Retinal pigment epithelial cell (primary cell): ENCODE measurements around the gene CLIC4.
"Not testable (repeated sequence)": the region's sequence is repeated elsewhere in the genome, so short reads cannot be mapped to it uniquely, and the experiment has no call there.

ENCODE experiments used
- DNase-seq: peaks from one replicate; pipeline ENCODE4 v3.0.0-alpha.2; 2010; ENCODE audit warnings: low read depth
- H3K4me3 ChIP-seq: 2 replicates; pipeline ENCODE4 v1.5.1; 2011; ENCODE audit warnings: mild to moderate bottlenecking, low read length, control low read depth, moderate library complexity
- CTCF ChIP-seq: conservative IDR thresholded peaks from 2 replicates; pipeline ENCODE4 v1.5.1; 2011; ENCODE audit warnings: low read depth, low read length, control low read depth, inconsistent platforms

The CLIC4 gene

GRCh38 chr1:24888061-24888970 is 143.1 kb downstream of the CLIC4 start:
- no peak for TF ChIP-seq CTCF
- no peak overlapping the region for H3K4me3 ChIP-seq
- no peak for DNase-seq

- no peak for DNase-seq
These were observed 143.9 kb downstream of the CLIC4 start for GRCh38 chr1:24888971-24889676.

GRCh38 chr1:24890887-24891286 is 145.6 kb downstream of the CLIC4 start:
- no peak for DNase-seq
- TF ChIP-seq CTCF = no peak

More at GRCh38 chr1:24888971-24889676, 143.9 kb downstream of the CLIC4 start:
- H3K4me3 ChIP-seq = no peak overlapping the region
- no peak for TF ChIP-seq CTCF

GRCh38 chr1:24891367-24891766 is 146.1 kb downstream of the CLIC4 start:
- DNase-seq, H3K4me3 ChIP-seq: not testable (repeated sequence)

More at GRCh38 chr1:24890887-24891286, 145.6 kb downstream of the CLIC4 start:
- H3K4me3 ChIP-seq = no peak overlapping the region

- no peak for DNase-seq
- no peak overlapping the region for H3K4me3 ChIP-seq
- no peak for TF ChIP-seq CTCF
These were observed 147.2 kb downstream of the CLIC4 start for GRCh38 chr1:24892188-24893153.

GRCh38 chr1:24893431-24893830 is 148.2 kb downstream of the CLIC4 start:
- TF ChIP-seq CTCF = no peak
- no peak overlapping the region for H3K4me3 ChIP-seq
- DNase-seq = no peak
